OCI-LY1 (cell line): ENCODE measurements around the gene N4BP2L1.

Experiments
- H2AFZ ChIP-seq: fragments of 200-600 bp; sonication (generic), shearing (Covaris generic); 2 replicates; pipeline ENCODE4 v1.6.0; 2014; ENCODE audit warnings: antibody characterized with exemption, mild to moderate bottlenecking, low read length
- H3F3A ChIP-seq: fragments of 200-600 bp; sonication (generic), shearing (Covaris generic); 2 replicates; pipeline ENCODE4 v1.6.0; 2014; ENCODE audit warnings: mild to moderate bottlenecking, antibody characterized with exemption, low read length, moderate library complexity; ENCODE audit not compliant: insufficient read depth
- H3K27ac ChIP-seq: fragments of 200-600 bp; sonication (generic); 2 replicates; pipeline ENCODE4 v1.5.1; 2014; ENCODE audit warnings: low read length, mixed run types, mild to moderate bottlenecking, low read depth; ENCODE audit not compliant: poor library complexity, severe bottlenecking
- H3K27me3 ChIP-seq: fragments of 200-600 bp; sonication (generic); 2 replicates; pipeline ENCODE4 v1.6.0; 2014; ENCODE audit warnings: antibody characterized with exemption, mild to moderate bottlenecking, low read length, moderate library complexity; ENCODE audit not compliant: insufficient read depth
- H3K36me3 ChIP-seq: fragments of 200-600 bp; sonication (generic); 2 replicates; pipeline ENCODE4 v1.6.1; 2014; ENCODE audit warnings: mild to moderate bottlenecking, antibody characterized with exemption, low read length, moderate library complexity, mixed read lengths; ENCODE audit not compliant: insufficient read depth
- H3K4me1 ChIP-seq: fragments of 200-600 bp; sonication (generic); 2 replicates; pipeline ENCODE4 v1.5.1; 2014; ENCODE audit warnings: mild to moderate bottlenecking, low read length, moderate library complexity; ENCODE audit not compliant: insufficient read depth, severe bottlenecking
- H3K4me2 ChIP-seq: fragments of 200-600 bp; sonication (generic), shearing (Covaris generic); 2 replicates; pipeline ENCODE4 v1.6.1; 2014; ENCODE audit warnings: low read length
- H3K4me3 ChIP-seq: fragments of 200-600 bp; sonication (generic); 2 replicates; pipeline ENCODE4 v1.5.1; 2014; ENCODE audit warnings: low read length, low read depth, mild to moderate bottlenecking, mixed read lengths; ENCODE audit not compliant: poor library complexity, severe bottlenecking
- H3K79me2 ChIP-seq: fragments of 200-600 bp; shearing (Covaris generic); 2 replicates; pipeline ENCODE4 v1.6.1; 2016; ENCODE audit warnings: mixed run types, low read length, mixed read lengths; ENCODE audit not compliant: insufficient read depth
- H3K9ac ChIP-seq: fragments of 200-600 bp; sonication (generic), shearing (Covaris generic); 2 replicates; pipeline ENCODE4 v1.6.1; 2014; ENCODE audit warnings: mild to moderate bottlenecking, low read length, mixed read lengths
- H3K9me2 ChIP-seq: fragments of 200-600 bp; sonication (generic), shearing (Covaris generic); 2 replicates; pipeline ENCODE4 v1.6.1; 2014; ENCODE audit warnings: low read depth, mild to moderate bottlenecking, low read length, mixed read lengths
- H3K9me3 ChIP-seq: fragments of 200-600 bp; shearing (Covaris generic); 2 replicates; pipeline ENCODE4 v1.6.1; 2014; ENCODE audit warnings: low read length, mixed read lengths
- H4K20me1 ChIP-seq: fragments of 200-600 bp; sonication (generic), shearing (Covaris generic); 2 replicates; pipeline ENCODE4 v1.6.0; 2016; ENCODE audit warnings: mild to moderate bottlenecking, low read length; ENCODE audit not compliant: insufficient read depth
- CTCF ChIP-seq: fragments of 200-600 bp; sonication (generic), shearing (Covaris generic); IDR thresholded peaks from 2 replicates; pipeline ENCODE4 v1.5.1; 2017; ENCODE audit warnings: mild to moderate bottlenecking, antibody characterized with exemption, low read length, moderate library complexity, mixed read lengths
- EZH2 ChIP-seq: fragments of 200-600 bp; sonication (generic), shearing (Covaris generic); IDR thresholded peaks from 2 replicates; pipeline ENCODE4 v1.8.0; 2017; ENCODE audit warnings: borderline replicate concordance, mixed run types, mild to moderate bottlenecking, antibody characterized with exemption, low read length, moderate library complexity, mixed read lengths

N4BP2L1 gene

DNA sequence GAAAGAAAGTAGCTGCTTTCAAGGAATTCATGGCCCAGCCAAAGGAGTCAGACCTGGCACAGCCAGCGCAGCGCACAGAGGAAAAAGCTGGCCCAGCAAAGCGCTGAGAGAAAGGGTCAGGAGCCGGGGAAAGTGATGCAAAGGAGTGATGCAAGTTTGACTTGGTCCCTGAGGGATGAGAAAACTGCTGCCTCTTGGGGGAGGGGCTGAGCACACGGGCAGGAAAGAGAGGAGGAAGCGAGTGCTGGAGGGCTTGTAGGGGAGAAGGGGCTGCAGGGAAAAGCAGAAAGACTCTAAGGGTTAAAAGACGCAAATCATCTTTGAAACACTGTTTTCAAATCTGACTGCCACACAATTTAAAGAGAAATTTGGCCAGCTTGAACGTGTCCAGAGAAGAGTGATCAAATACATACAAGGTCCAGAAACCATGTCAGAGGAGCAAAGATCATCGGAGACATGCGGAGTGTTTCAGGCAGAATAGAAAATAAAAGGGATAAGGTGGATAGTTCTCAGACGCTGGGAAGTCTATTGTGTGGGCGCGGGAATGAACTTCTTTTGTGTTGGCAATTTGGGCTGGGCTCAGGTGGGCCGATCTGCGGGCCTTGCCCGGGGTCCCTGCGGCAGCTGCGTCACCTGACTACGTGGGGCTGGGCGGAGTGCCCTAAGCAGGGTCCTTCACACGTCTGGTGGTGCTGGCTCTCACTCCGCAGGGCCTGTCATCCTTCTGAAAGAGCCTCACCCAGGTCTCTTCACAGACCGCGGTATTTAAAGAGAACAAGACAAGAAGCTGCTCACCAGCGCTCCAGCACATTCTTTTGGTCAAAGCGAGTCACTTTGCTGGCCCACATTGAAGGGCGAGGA is 18.1 kb downstream of the N4BP2L1 start:
- no peak overlapping the region for H3K27ac ChIP-seq
- no peaks in the 10 kb centered on the region for H4K20me1 ChIP-seq
- no peaks in the 10 kb centered on the region for H3K9me2 ChIP-seq
- H2AFZ ChIP-seq: no peak overlapping the region
- H3K36me3 ChIP-seq: peaks cover 8% of the 10 kb centered on the region; the same call in 1 of the 2 replicates
- TF ChIP-seq CTCF: no peak
- TF ChIP-seq EZH2: no peak
- H3K9ac ChIP-seq: no peak overlapping the region
- no peaks in the 10 kb centered on the region for H3K9me3 ChIP-seq
- H3K4me3 ChIP-seq: no peak overlapping the region
- H3K27me3 ChIP-seq: no peaks in the 10 kb centered on the region
- H3K4me1 ChIP-seq: peaks cover 10% of the 10 kb centered on the region
- no peak overlapping the region for H3K4me2 ChIP-seq
- H3K79me2 ChIP-seq: no peaks in the 10 kb centered on the region
- no peaks in the 10 kb centered on the region for H3F3A ChIP-seq

DNA sequence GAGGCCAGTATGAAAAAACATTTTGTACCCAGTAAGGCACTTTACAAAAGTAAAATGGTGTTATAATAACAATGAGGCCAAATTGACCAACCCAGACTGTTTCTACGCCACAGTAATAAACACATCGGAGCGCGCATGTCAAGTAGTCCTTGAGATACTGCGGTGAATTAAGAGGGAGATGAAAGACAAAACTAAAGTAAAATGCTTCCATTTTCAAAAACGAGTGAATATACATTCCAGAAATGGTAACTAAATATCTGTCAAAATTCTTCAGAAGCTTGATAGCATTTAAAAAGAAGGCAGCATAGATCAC is 19.0 kb downstream of the N4BP2L1 start:
- Histone ChIP-seq H3K4me2 (no peak overlapping the region), H3K9me3 (no peaks in the 10 kb centered on the region), H2AFZ (no peak overlapping the region), H3K4me3 (no peak overlapping the region), H3K9me2 (no peaks in the 10 kb centered on the region), H3K4me1 (peaks cover 10% of the 10 kb centered on the region), H3K27ac (no peak overlapping the region), H3K36me3 (peaks cover 8% of the 10 kb centered on the region; the same call in 1 of the 2 replicates), H4K20me1 (no peaks in the 10 kb centered on the region), H3K79me2 (no peaks in the 10 kb centered on the region), H3K27me3 (no peaks in the 10 kb centered on the region), H3F3A (no peaks in the 10 kb centered on the region), H3K9ac (no peak overlapping the region)
- TF ChIP-seq EZH2: no peak
- no peak for TF ChIP-seq CTCF

DNA sequence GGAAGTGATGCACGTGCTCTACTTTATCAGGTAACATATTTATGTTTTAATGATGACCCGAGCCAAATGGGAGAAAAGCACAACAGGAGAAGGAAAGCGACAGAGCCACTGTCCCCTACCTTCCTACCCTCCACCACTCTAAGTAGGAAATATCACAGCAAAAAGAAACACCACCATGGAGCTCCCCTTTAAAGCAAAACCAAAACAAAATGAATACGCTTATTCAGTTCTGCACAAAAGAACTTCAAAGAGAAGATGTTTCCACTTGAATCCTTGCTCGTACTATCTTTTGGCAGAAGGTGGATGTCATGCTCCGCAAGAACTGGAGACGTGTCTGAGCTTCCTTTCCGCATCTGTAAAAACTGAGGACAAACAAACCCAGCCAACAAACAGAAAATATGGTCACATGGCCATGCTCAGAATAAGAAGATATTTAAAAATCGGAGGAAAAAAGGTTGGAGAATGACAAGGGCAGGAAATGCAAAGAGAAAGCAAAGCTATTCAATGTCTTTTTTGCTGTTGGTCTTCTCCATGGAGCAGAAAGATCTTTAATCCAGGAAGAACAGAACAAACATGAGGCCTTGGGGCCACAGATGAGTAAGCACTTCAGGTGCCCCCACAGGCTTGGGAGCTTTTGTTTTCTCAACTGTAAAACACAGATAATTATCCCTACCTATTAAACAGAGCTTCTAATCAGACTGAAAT is 19.5 kb downstream of the N4BP2L1 start:
- H3K4me3 ChIP-seq: no peak overlapping the region
- no peaks in the 10 kb centered on the region for H3K79me2 ChIP-seq
- H2AFZ ChIP-seq: peak overlapping the region; percentile 69; the same call in 1 of the 2 replicates
- H3K9ac ChIP-seq: no peak overlapping the region
- H3K36me3 ChIP-seq: peaks cover 8% of the 10 kb centered on the region; the same call in 1 of the 2 replicates
- H3K27ac ChIP-seq: no peak overlapping the region
- H3K27me3 ChIP-seq: no peaks in the 10 kb centered on the region
- no peaks in the 10 kb centered on the region for H3K9me3 ChIP-seq
- no peaks in the 10 kb centered on the region for H4K20me1 ChIP-seq
- no peak overlapping the region; the same call in 1 of the 2 replicates for H3K4me2 ChIP-seq
- no peaks in the 10 kb centered on the region for H3F3A ChIP-seq
- peaks cover 10% of the 10 kb centered on the region for H3K4me1 ChIP-seq
- no peak for TF ChIP-seq CTCF
- TF ChIP-seq EZH2: no peak
- no peaks in the 10 kb centered on the region for H3K9me2 ChIP-seq
